BJ (cell line): ENCODE measurements around the gene ENO3. TPM values are rescaled to one million over a fixed set of nuclear protein-coding genes. Genes with fewer than 3 reads are reported as not detected.

ENCODE experiments used
- CTCF ChIA-PET: fragments of 350-600 bp; formaldehyde crosslinking; extraction: SDS; loops from one replicate; lab custom pipeline; 2021; ENCODE audit warnings: antibody characterized with exemption, inconsistent platforms; lab: Yijun Ruan, JAX
- POLR2A ChIA-PET: fragments of 300-600 bp; sonication (Branson Sonifier 250); formaldehyde crosslinking; extraction: SDS; loops from one replicate; lab custom pipeline; 2021; ENCODE audit warnings: antibody characterized with exemption; lab: Charles Lee
- DNase-seq: peaks from one replicate; pipeline ENCODE4 v3.0.0-alpha.2; 2011; ENCODE audit warnings: low read depth
- H3K27me3 ChIP-seq: 2 replicates; pipeline ENCODE4 v1.6.0; 2011; ENCODE audit warnings: low read length; ENCODE audit not compliant: control insufficient read depth, insufficient read depth
- H3K36me3 ChIP-seq: 2 replicates; pipeline ENCODE4 v1.5.1; 2011; ENCODE audit warnings: low read length; ENCODE audit not compliant: control insufficient read depth, insufficient read depth
- H3K4me3 ChIP-seq: 2 replicates; pipeline ENCODE4 v1.5.1; 2011; ENCODE audit warnings: low read depth, mild to moderate bottlenecking, control low read depth, low read length
- CTCF ChIP-seq: IDR thresholded peaks from 2 replicates; pipeline ENCODE4 v1.5.1; 2011; ENCODE audit warnings: low read depth, mild to moderate bottlenecking, control low read depth, inconsistent platforms, low read length, moderate library complexity; ENCODE audit not compliant: insufficient read depth
- polyA plus RNA-seq: library from polyadenylated mRNA; depleted of rRNA; stranded (reverse); fragments of >200 nt; gene quantifications from 2 replicates; pipeline ENCODE4 v1.2.3, GENCODE V29; 2011

Gene ENO3
- polyA plus RNA-seq, 1 experiment, result 5.9 TPM

GRCh38 chr17:4997302-4998026 lies 46.5 kb downstream of the ENO3 start, which contains the start of the genes INCA1 and KIF1C:
Gene INCA1 (minus strand): TSS chr17:4997522. CDS start chr17:4994437, 3,085 bp downstream.
Gene KIF1C (plus strand): TSS chr17:4997950. CDS start chr17:5000247, 2,297 bp downstream.
- DNase-seq, result peak; percentile 28
- Histone ChIP-seq H3K27me3 (no peaks in the 10 kb centered on the region), H3K36me3 (peaks cover 11% of the 10 kb centered on the region), H3K4me3 (peak within 1 kb of the TSS; percentile 95)
- CTCF ChIA-PET, result interaction anchor here (0.9 to 3.0 kb wide), 6 partner anchors 9 to 88 kb away, joined by 3 to 15 read pairs (median 7); partner anchors contain the start of genes CAMTA2, RNF167 and SLC25A11
- POLR2A ChIA-PET, result no interaction called here
- 0 out of 2 replicates have a peak, but pooled peaks have one; percentile 4 for TF ChIP-seq CTCF

- no peak for DNase-seq
- H3K27me3 ChIP-seq, result no peaks in the 10 kb centered on the region
- H3K36me3 ChIP-seq, result peaks cover 15% of the 10 kb centered on the region
- ChIA-PET POLR2A (no interaction called here), CTCF (interaction anchor here (1.5 to 3.0 kb wide), 5 partner anchors 10 to 89 kb away, joined by 3 to 15 read pairs (median 10); partner anchors contain the start of genes CAMTA2, RNF167 and SLC25A11)
- peak overlapping the region; percentile 95 for H3K4me3 ChIP-seq
- no peak for TF ChIP-seq CTCF
Observed at GRCh38 chr17:4998027-4998731, 47.3 kb downstream of the ENO3 start.

GRCh38 chr17:4998732-4999429 lies 48.0 kb downstream of the ENO3 start:
- ChIA-PET POLR2A (no interaction called here), CTCF (interaction anchor here (1.5 to 3.0 kb wide), 3 partner anchors 11 to 59 kb away, joined by 3 to 15 read pairs (median 4); partner anchors contain the start of genes CAMTA2, RNF167 and SLC25A11)
- no peak for TF ChIP-seq CTCF
- Histone ChIP-seq H3K4me3 (peak overlapping the region; percentile 95), H3K36me3 (peaks cover 22% of the 10 kb centered on the region), H3K27me3 (no peaks in the 10 kb centered on the region)
- no peak for DNase-seq

GRCh38 chr17:4999430-5000093 lies 48.6 kb downstream of the ENO3 start:
- CTCF ChIA-PET, result interaction anchor here (1.2 to 1.4 kb wide), 2 partner anchors 11 to 31 kb away, joined by 4 read pairs; partner anchors contain the start of gene CAMTA2
- DNase-seq, result no peak
- no peak for TF ChIP-seq CTCF
- Histone ChIP-seq H3K27me3 (no peaks in the 10 kb centered on the region), H3K4me3 (peak overlapping the region; percentile 95), H3K36me3 (peaks cover 29% of the 10 kb centered on the region)
- POLR2A ChIA-PET, result no interaction called here
